Fibroblast of lung (primary cell): ENCODE results near the gene MBD5.

Experiments used
- EZH2 ChIP-seq: IDR thresholded peaks from 2 replicates; pipeline ENCODE4 v1.5.1; 2012; ENCODE audit warnings: low read length, control low read depth, mild to moderate bottlenecking; ENCODE audit errors: missing control alignments
- TF ChIP-seq, protein P1 (sequence below), 2 donors: IDR thresholded peaks in 1 of 2; conservative IDR thresholded peaks in 1 of 2; 1 replicate in 1 of 2; 2 replicates in 1 of 2; pipeline ENCODE4 v1.5.1; 2011 to 2012; ENCODE audit warnings: low read length in 2 of 2, control low read depth in 1 of 2, inconsistent platforms in 1 of 2, low read depth in 1 of 2, mild to moderate bottlenecking in 1 of 2

DNA sequence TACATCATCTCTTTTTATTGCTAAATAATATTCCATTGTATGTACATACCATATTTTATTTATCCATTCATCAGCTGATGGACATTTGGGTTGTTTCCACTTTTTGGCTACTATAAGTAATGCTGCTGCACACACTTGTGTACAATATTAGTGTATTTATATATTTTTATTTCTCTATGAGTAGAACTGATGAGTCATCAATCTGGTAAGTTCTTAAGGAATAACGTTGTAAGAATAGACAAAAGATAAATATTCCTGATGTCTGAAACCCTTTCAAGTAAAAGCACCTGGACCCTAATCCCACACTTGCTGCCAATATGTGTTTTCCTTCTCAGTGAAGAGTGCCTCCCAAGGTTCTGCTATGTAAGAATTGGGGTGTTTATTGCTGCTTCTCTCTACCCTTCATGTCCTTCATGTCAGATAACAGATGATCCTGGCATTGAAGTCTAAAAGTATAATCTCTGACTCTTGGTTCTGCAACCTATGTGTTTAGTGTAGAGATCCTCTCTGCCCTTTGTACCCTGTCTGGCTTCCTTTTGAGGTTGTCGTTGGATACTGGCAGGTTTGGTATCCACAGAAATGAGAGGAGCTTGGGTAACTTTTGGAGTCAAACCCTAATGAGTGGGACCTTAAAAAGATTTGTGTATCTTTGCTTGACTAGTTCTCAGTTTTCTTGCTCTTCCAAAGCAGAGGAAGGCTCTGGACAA lies 330.7 kb downstream of the MBD5 start:
- TF ChIP-seq, protein P1, sequence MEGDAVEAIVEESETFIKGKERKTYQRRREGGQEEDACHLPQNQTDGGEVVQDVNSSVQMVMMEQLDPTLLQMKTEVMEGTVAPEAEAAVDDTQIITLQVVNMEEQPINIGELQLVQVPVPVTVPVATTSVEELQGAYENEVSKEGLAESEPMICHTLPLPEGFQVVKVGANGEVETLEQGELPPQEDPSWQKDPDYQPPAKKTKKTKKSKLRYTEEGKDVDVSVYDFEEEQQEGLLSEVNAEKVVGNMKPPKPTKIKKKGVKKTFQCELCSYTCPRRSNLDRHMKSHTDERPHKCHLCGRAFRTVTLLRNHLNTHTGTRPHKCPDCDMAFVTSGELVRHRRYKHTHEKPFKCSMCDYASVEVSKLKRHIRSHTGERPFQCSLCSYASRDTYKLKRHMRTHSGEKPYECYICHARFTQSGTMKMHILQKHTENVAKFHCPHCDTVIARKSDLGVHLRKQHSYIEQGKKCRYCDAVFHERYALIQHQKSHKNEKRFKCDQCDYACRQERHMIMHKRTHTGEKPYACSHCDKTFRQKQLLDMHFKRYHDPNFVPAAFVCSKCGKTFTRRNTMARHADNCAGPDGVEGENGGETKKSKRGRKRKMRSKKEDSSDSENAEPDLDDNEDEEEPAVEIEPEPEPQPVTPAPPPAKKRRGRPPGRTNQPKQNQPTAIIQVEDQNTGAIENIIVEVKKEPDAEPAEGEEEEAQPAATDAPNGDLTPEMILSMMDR (conservative IDR thresholded peaks at IDR 0.05 in 1 of 2, IDR thresholded peaks at IDR 0.05 in 1 of 2; ENCODE audit: low read depth in 1 of 2, low read length in 2 of 2): no peak
- no peak for TF ChIP-seq EZH2
